ENCODE data around the gene CKS2.

CKS2 gene

GRCh38 chr9:89315482-89315881 is 4.5 kb downstream of the CKS2 start:
- peaks cover 72% of the 10 kb centered on the region for H3K4me1 ChIP-seq (ENCODE audit: insufficient read depth, low read length)
- H2AFZ ChIP-seq (ENCODE audit: low read depth, low read length): no peak overlapping the region
- peak overlapping the region; percentile 70 for H3K4me2 ChIP-seq (ENCODE audit: insufficient read depth, low read length)
- peak overlapping the region; percentile 90; the same call in 1 of the 2 replicates for H3K9ac ChIP-seq (ENCODE audit: low read depth, low read length)
- H3K79me2 ChIP-seq (ENCODE audit: insufficient read depth, low read length): peaks cover 90% of the 10 kb centered on the region
- H3K4me3 ChIP-seq (ENCODE audit: low read depth in 1 of 2, low read length in 2 of 2): peak overlapping the region in 1 of 2 experiments; percentile 72; a peak in 1 of 4 replicates
- TF ChIP-seq EZH2 (IDR thresholded peaks at IDR 0.05; ENCODE audit: borderline replicate concordance, low read depth, low read length, severe bottlenecking) (no peak), CTCF (IDR thresholded peaks at IDR 0.05; ENCODE audit: borderline replicate concordance, extremely low read depth, low read length, poor library complexity, severe bottlenecking) (no peak)
- DNase-seq (no peak), ATAC-seq (ENCODE audit: insufficient read depth, low read depth) (no peak)
- H3K9me3 ChIP-seq (ENCODE audit: insufficient read depth, low read length, severe bottlenecking): no peaks in the 10 kb centered on the region
- peaks cover 76% of the 10 kb centered on the region for H3K36me3 ChIP-seq (ENCODE audit: insufficient read depth, low read length)
- H3K27me3 ChIP-seq (ENCODE audit: insufficient read depth, low read length, poor library complexity): no peaks in the 10 kb centered on the region
- H4K20me1 ChIP-seq (ENCODE audit: insufficient read depth, low read length): peaks cover 38% of the 10 kb centered on the region
- no peak overlapping the region for H3K27ac ChIP-seq (ENCODE audit: low read length)

- peak overlapping the region in 1 of 2 experiments; percentile 77; a peak in 1 of 4 replicates for H3K4me3 ChIP-seq (ENCODE audit: low read depth in 1 of 2, low read length in 2 of 2)
- H3K9me3 ChIP-seq (ENCODE audit: insufficient read depth, low read length, severe bottlenecking): no peaks in the 10 kb centered on the region
- DNase-seq (no peak), ATAC-seq (ENCODE audit: insufficient read depth, low read depth) (no peak)
- peaks cover 83% of the 10 kb centered on the region for H3K4me1 ChIP-seq (ENCODE audit: insufficient read depth, low read length)
- peak overlapping the region; percentile 93 for H3K27ac ChIP-seq (ENCODE audit: low read length)
- H4K20me1 ChIP-seq (ENCODE audit: insufficient read depth, low read length): peaks cover 30% of the 10 kb centered on the region
- peaks cover 78% of the 10 kb centered on the region for H3K36me3 ChIP-seq (ENCODE audit: insufficient read depth, low read length)
- H2AFZ ChIP-seq (ENCODE audit: low read depth, low read length): no peak overlapping the region
- H3K79me2 ChIP-seq (ENCODE audit: insufficient read depth, low read length): peaks cover 94% of the 10 kb centered on the region
- H3K27me3 ChIP-seq (ENCODE audit: insufficient read depth, low read length, poor library complexity): no peaks in the 10 kb centered on the region
- TF ChIP-seq EZH2 (IDR thresholded peaks at IDR 0.05; ENCODE audit: borderline replicate concordance, low read depth, low read length, severe bottlenecking) (no peak), CTCF (IDR thresholded peaks at IDR 0.05; ENCODE audit: borderline replicate concordance, extremely low read depth, low read length, poor library complexity, severe bottlenecking) (no peak)
- peak overlapping the region; percentile 70 for H3K4me2 ChIP-seq (ENCODE audit: insufficient read depth, low read length)
- peak overlapping the region; percentile 90 for H3K9ac ChIP-seq (ENCODE audit: low read depth, low read length)
These were observed 6.3 kb downstream of the CKS2 start for GRCh38 chr9:89317282-89317681.

- TF ChIP-seq EZH2 (IDR thresholded peaks at IDR 0.05; ENCODE audit: borderline replicate concordance, low read depth, low read length, severe bottlenecking) (no peak), CTCF (IDR thresholded peaks at IDR 0.05; ENCODE audit: borderline replicate concordance, extremely low read depth, low read length, poor library complexity, severe bottlenecking) (peak; percentile 82)
- peak within 1 kb of the TSS; percentile 90 for H3K9ac ChIP-seq (ENCODE audit: low read depth, low read length)
- H4K20me1 ChIP-seq (ENCODE audit: insufficient read depth, low read length): peaks cover 27% of the 10 kb centered on the region
- DNase-seq (peak; percentile 93), ATAC-seq (ENCODE audit: insufficient read depth, low read depth) (peak; percentile 86)
- peaks cover 76% of the 10 kb centered on the region for H3K4me1 ChIP-seq (ENCODE audit: insufficient read depth, low read length)
- peak within 1 kb of the TSS; percentile 73 for H2AFZ ChIP-seq (ENCODE audit: low read depth, low read length)
- peak within 1 kb of the TSS; percentile 70 for H3K4me2 ChIP-seq (ENCODE audit: insufficient read depth, low read length)
- no peaks in the 10 kb centered on the region for H3K27me3 ChIP-seq (ENCODE audit: insufficient read depth, low read length, poor library complexity)
- peak within 1 kb of the TSS; percentile 75 to 77 for H3K4me3 ChIP-seq (ENCODE audit: low read depth in 1 of 2, low read length in 2 of 2)
- H3K36me3 ChIP-seq (ENCODE audit: insufficient read depth, low read length): peaks cover 73% of the 10 kb centered on the region
- peaks cover 94% of the 10 kb centered on the region for H3K79me2 ChIP-seq (ENCODE audit: insufficient read depth, low read length)
- peak within 1 kb of the TSS; percentile 93 for H3K27ac ChIP-seq (ENCODE audit: low read length)
- H3K9me3 ChIP-seq (ENCODE audit: insufficient read depth, low read length, severe bottlenecking): no peaks in the 10 kb centered on the region
These were observed 7.4 kb downstream of the CKS2 start, which contains the start of gene SECISBP2 for GRCh38 chr9:89318123-89319014. Gene SECISBP2 (plus strand): TSS chr9:89318500. CDS start chr9:89318577, 77 bp downstream.
